IMR-90 (cell line): ENCODE data around the gene MFSD12. TPM values are rescaled to one million over a fixed set of nuclear protein-coding genes. Genes with fewer than 3 reads are reported as not detected.

Source experiments
- ATAC-seq: fragments of 200-7000 bp; cut with Tn5 transposase; 2 replicates; pipeline ENCODE4 v1.9.1; 2020; ENCODE audit warnings: low read depth, mild to moderate bottlenecking, moderate library complexity
- BruUV-seq: library from RNA; stranded (reverse); fragments of 400-500 nt; replicated peaks from 2 replicates; lab custom pipeline; 2021; lab: Mats Ljungman, UMichigan
- CTCF ChIA-PET: fragments of 300-600 bp; formaldehyde crosslinking; extraction: SDS; loops from one replicate; lab custom pipeline; 2021; ENCODE audit warnings: antibody characterized with exemption; lab: Yijun Ruan, JAX
- POLR2A ChIA-PET: fragments of 300-600 bp; sonication (Branson Sonifier 250); formaldehyde crosslinking; loops from one replicate; lab custom pipeline; 2022; ENCODE audit warnings: antibody characterized with exemption; ENCODE audit not compliant: unreplicated experiment; lab: Charles Lee
- DNase-seq: peaks from one replicate; pipeline ENCODE4 v3.0.0; 2013
- H2AFZ ChIP-seq: replicated peaks from 2 replicates; pipeline ENCODE3; 2013; ENCODE audit warnings: low read length, mild to moderate bottlenecking; ENCODE audit not compliant: poor library complexity
- H2AK5ac ChIP-seq: 2 replicates; pipeline ENCODE4 v1.6.1; 2013; ENCODE audit warnings: low read depth, low read length, inconsistent platforms
- H2AK9ac ChIP-seq: replicated peaks from 2 replicates; pipeline ENCODE3; 2013; ENCODE audit warnings: mild to moderate bottlenecking, low read depth, low read length, moderate library complexity; ENCODE audit not compliant: poor library complexity
- H2BK120ac ChIP-seq: 2 replicates; pipeline ENCODE4 v1.6.1; 2013; ENCODE audit warnings: low read depth, low read length, inconsistent platforms
- H2BK15ac ChIP-seq: 3 replicates; pipeline ENCODE4 v1.6.1; 2013; ENCODE audit warnings: low read depth, low read length, inconsistent platforms
- H2BK20ac ChIP-seq: 2 replicates; pipeline ENCODE4 v1.6.1; 2013; ENCODE audit warnings: low read depth, mild to moderate bottlenecking, inconsistent platforms, low read length, moderate library complexity
- H2BK5ac ChIP-seq: 2 replicates; pipeline ENCODE4 v1.6.1; 2013; ENCODE audit warnings: mild to moderate bottlenecking, low read depth, low read length, inconsistent platforms; ENCODE audit not compliant: poor library complexity, severe bottlenecking
- H3K14ac ChIP-seq: replicated peaks from 2 replicates; pipeline ENCODE4 v1.6.1; 2013; ENCODE audit warnings: low read depth, low read length, inconsistent platforms
- H3K18ac ChIP-seq: 2 replicates; pipeline ENCODE4 v1.6.1; 2013; ENCODE audit warnings: low read depth, low read length, control low read depth
- H3K23ac ChIP-seq: 2 replicates; pipeline ENCODE4 v1.6.1; 2013; ENCODE audit warnings: low read depth, low read length, inconsistent platforms
- H3K27ac ChIP-seq: 2 replicates; pipeline ENCODE4 v1.5.1; 2013; ENCODE audit warnings: mild to moderate bottlenecking, control low read depth, low read length; ENCODE audit not compliant: insufficient read depth
- H3K27me3 ChIP-seq: 2 replicates; pipeline ENCODE4 v1.6.1; 2013; ENCODE audit warnings: low read length; ENCODE audit not compliant: control insufficient read depth, insufficient read depth
- H3K36me3 ChIP-seq: 2 replicates; pipeline ENCODE4 v1.6.1; 2013; ENCODE audit warnings: low read length, mixed read lengths; ENCODE audit not compliant: control insufficient read depth, insufficient read depth
- H3K4ac ChIP-seq: 2 replicates; pipeline ENCODE4 v1.6.1; 2013; ENCODE audit warnings: low read depth, low read length, inconsistent platforms
- H3K4me1 ChIP-seq: 2 replicates; pipeline ENCODE4 v1.6.1; 2013; ENCODE audit warnings: low read length, mixed read lengths; ENCODE audit not compliant: control insufficient read depth, insufficient read depth
- H3K4me2 ChIP-seq: 2 replicates; pipeline ENCODE4 v1.6.1; 2013; ENCODE audit warnings: low read depth, mild to moderate bottlenecking, control low read depth, low read length, moderate library complexity
- H3K4me3 ChIP-seq: 2 replicates; pipeline ENCODE4 v1.5.1; 2013; ENCODE audit warnings: low read depth, mild to moderate bottlenecking, control low read depth, low read length, moderate library complexity; ENCODE audit not compliant: insufficient read depth
- H3K56ac ChIP-seq: 2 replicates; pipeline ENCODE4 v1.6.1; 2013; ENCODE audit warnings: low read length, inconsistent platforms; ENCODE audit not compliant: insufficient read depth; ENCODE audit errors: extremely low read depth
- H3K79me1 ChIP-seq, 2 experiments: 2 replicates each; pipeline ENCODE4 v1.6.1; 2013; ENCODE audit warnings: low read length in 2 of 2, inconsistent platforms in 1 of 2, low read depth in 1 of 2
- H3K9ac ChIP-seq: 2 replicates; pipeline ENCODE4 v1.6.1; 2013; ENCODE audit warnings: low read depth, low read length, control low read depth
- H3K9me1 ChIP-seq: 2 replicates; pipeline ENCODE4 v1.6.1; 2013; ENCODE audit warnings: low read length, inconsistent platforms; ENCODE audit not compliant: insufficient read depth
- H3K9me3 ChIP-seq: 2 replicates; pipeline ENCODE4 v1.6.1; 2013; ENCODE audit warnings: low read length; ENCODE audit not compliant: control insufficient read depth, insufficient read depth
- H4K20me1 ChIP-seq: 2 replicates; pipeline ENCODE4 v1.6.1; 2013; ENCODE audit warnings: low read length, inconsistent platforms; ENCODE audit not compliant: insufficient read depth
- H4K5ac ChIP-seq: 2 replicates; pipeline ENCODE4 v1.6.1; 2013; ENCODE audit warnings: mild to moderate bottlenecking, low read depth, low read length, control low read depth
- H4K8ac ChIP-seq, 2 experiments: 2 replicates each; pipeline ENCODE4 v1.6.1; 2013; ENCODE audit warnings: low read depth in 2 of 2, low read length in 2 of 2, control low read depth in 1 of 2, inconsistent platforms in 1 of 2
- H4K91ac ChIP-seq: 2 replicates; pipeline ENCODE4 v1.6.1; 2013; ENCODE audit warnings: low read depth, low read length, inconsistent platforms; ENCODE audit not compliant: insufficient read depth
- FOS ChIP-seq: fragments of 150-350 bp; IDR thresholded peaks from 2 replicates; pipeline ENCODE4 v1.6.1; 2016; ENCODE audit warnings: low read depth, low read length
- NFE2L2 ChIP-seq: fragments of 150-350 bp; IDR thresholded peaks from 2 replicates; pipeline ENCODE4 v1.6.1; 2016; ENCODE audit warnings: low read depth, mild to moderate bottlenecking, low read length
- WGBS, 2 experiments: methylation state at CpG; one replicate each; pipeline versions ENCODE4 v1.1.5 to v1.1.7; 2013; ENCODE audit warnings: missing lambda C conversion rate in 2 of 2; ENCODE audit not compliant: insufficient read length in 1 of 2; ENCODE audit errors: extremely low coverage in 2 of 2; 5-methylcytosine and 5-hydroxymethylcytosine counted together
- dilution Hi-C: fragments of 300-500 bp; cut with HindIII; formaldehyde crosslinking; loops from one replicate; pipeline ENCODE4 v1.14.3; 2018; ENCODE audit warnings: low sequenced_read_pairs; ENCODE audit not compliant: unreplicated experiment
- in situ Hi-C: fragments of 300-500 bp; cut with MboI; formaldehyde crosslinking; loops from 3 replicates; pipeline ENCODE4 v1.14.3; 2019; ENCODE audit warnings: low sequenced_read_pairs, inconsistent platforms, mixed read lengths
- intact Hi-C: fragments of 100-400 bp; cut with micrococcal nuclease; formaldehyde crosslinking; loops from 2 replicates; pipeline ENCODE4 v1.10.0; 2022
- polyA plus RNA-seq, 3 experiments: library from polyadenylated mRNA; depleted of rRNA; stranded (reverse); fragments of >200 nt; gene quantifications; 2 replicates each; pipeline ENCODE4 v1.2.3, GENCODE V29; 2012; ENCODE audit warnings: low replicate concordance in 1 of 3
- total RNA-seq: library from RNA; depleted of rRNA; stranded (reverse); fragments of >200 nt; gene quantifications from 2 replicates; pipeline ENCODE4 v1.2.3, GENCODE V29; 2012

MFSD12 gene
- total and polyA plus RNA-seq, 2 of the 4 experiments (the other 2 are of a cell fraction), result 20.4 to 77.2 TPM

- no peaks in the 10 kb centered on the region for H3K27me3 ChIP-seq
- in situ Hi-C loops, result no loop called here
- peak overlapping the region; percentile 96 for H3K23ac ChIP-seq
- no peaks in the 10 kb centered on the region for H3K9me3 ChIP-seq
- intact Hi-C loops, result no loop called here
- H3K56ac ChIP-seq, result no peak overlapping the region; the same call in 1 of the 2 replicates
- WGBS, 2 experiments, result 0% methylated on average over 23 of the region's 60 CpGs; no CpG with 5 or more reads in 1 of the 2 experiments
- DNase-seq (peak; percentile 35), ATAC-seq (peak; percentile 21)
- peak overlapping the region; percentile 25 for H2BK5ac ChIP-seq
- POLR2A ChIA-PET, result no interaction called here
- H3K4me2 ChIP-seq, result peak overlapping the region; percentile 84
- peaks cover 24% of the 10 kb centered on the region for H4K20me1 ChIP-seq
- H3K14ac ChIP-seq, result peak overlapping the region; percentile 89
- peak overlapping the region; percentile 60; the same call in 1 of the 2 replicates for H3K27ac ChIP-seq
- H3K9me1 ChIP-seq, result 0 out of 2 replicates have a peak, but pooled peaks cover 4% of the 10 kb centered on the region
- peak overlapping the region; percentile 75 for H2AFZ ChIP-seq
- no peak overlapping the region for H2BK120ac ChIP-seq
- no peak overlapping the region for H2BK15ac ChIP-seq
- peak overlapping the region; percentile 84 for H3K9ac ChIP-seq
- no peak overlapping the region for H2BK20ac ChIP-seq
- no TSS peak for BruUV-seq
- H3K4ac ChIP-seq, result peak overlapping the region; percentile 83
- H3K4me3 ChIP-seq, result peak overlapping the region; percentile 95
- peaks cover 29 to 46% of the 10 kb centered on the region in 2 experiments for H3K79me1 ChIP-seq
- H2AK9ac ChIP-seq, result peak overlapping the region; percentile 99
- H3K4me1 ChIP-seq, result peaks cover 16% of the 10 kb centered on the region
- H4K5ac ChIP-seq, result no peak overlapping the region
- TF ChIP-seq FOS (0 out of 2 replicates have a peak, but pooled peaks have one; percentile 36), NFE2L2 (no peak)
- H4K8ac ChIP-seq, result peak overlapping the region in 1 of 2 experiments; percentile 62; a peak in 1 of 4 replicates
- no peak overlapping the region for H4K91ac ChIP-seq
- dilution Hi-C loops, result no loop called here
- no peak overlapping the region for H3K18ac ChIP-seq
- CTCF ChIA-PET, result no interaction called here
- peak overlapping the region; percentile 74 for H2AK5ac ChIP-seq
- H3K36me3 ChIP-seq, result no peaks in the 10 kb centered on the region
Measured at GRCh38 chr19:3556978-3557460, 367 bp downstream of the MFSD12 start.
